GM18951 (cell line): ENCODE results near the gene MCU.

Experiments
- POLR2A ChIP-seq: IDR thresholded peaks from 4 replicates; pipeline ENCODE4 v1.6.1; 2011; ENCODE audit warnings: mild to moderate bottlenecking; ENCODE audit not compliant: insufficient read length, insufficient read depth; ENCODE audit errors: extremely low read depth
- in situ Hi-C: fragments of 300-500 bp; cut with MboI; formaldehyde crosslinking; loops from one replicate; pipeline ENCODE4 v1.12.0; 2022; ENCODE audit warnings: low sequenced_read_pairs, mixed read lengths, inconsistent platforms; ENCODE audit not compliant: unreplicated experiment

Gene MCU

DNA sequence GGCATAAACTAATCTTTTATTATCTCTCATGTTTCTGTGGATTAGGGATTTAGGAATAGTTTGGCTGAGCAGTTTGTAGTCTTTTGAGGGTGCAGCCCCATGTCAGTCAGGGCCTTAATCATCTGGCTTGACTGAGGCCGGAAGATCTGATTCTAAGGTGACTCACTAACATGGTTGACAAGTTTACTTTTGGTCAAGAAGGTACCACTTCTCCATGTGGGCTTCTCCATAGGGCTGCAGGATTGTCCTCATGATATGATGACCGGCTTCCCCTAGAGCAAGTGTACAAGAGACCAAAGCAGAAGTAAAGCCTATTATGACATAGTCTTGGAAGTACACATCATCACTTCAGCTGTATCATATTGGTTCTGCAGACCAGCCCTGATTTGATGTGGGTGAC lies 155.7 kb downstream of the MCU start:
- in situ Hi-C loops: no loop called here

DNA sequence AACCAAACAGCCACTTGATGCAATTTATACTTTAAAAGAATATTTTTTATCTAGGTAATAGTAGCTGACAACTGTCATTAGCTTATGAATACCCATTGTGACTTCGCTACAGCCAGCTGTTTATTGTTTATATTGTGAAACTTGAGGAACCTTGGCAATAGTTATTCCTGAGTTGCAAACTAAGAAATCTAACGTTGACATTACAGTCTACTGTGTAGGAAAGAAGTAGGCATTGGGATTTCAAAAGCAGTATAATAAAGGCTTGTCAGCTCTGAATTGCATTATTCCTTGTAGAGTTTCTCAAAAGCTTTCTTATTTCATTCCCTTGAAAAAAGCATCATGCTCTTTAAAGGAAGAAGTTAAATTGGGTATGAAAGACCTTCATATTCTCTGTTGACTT lies 158.9 kb downstream of the MCU start:
- no peak for TF ChIP-seq POLR2A
- in situ Hi-C loops: no loop called here

More for the DNA sequence above, 155.7 kb downstream of the MCU start:
- TF ChIP-seq POLR2A: no peak

DNA sequence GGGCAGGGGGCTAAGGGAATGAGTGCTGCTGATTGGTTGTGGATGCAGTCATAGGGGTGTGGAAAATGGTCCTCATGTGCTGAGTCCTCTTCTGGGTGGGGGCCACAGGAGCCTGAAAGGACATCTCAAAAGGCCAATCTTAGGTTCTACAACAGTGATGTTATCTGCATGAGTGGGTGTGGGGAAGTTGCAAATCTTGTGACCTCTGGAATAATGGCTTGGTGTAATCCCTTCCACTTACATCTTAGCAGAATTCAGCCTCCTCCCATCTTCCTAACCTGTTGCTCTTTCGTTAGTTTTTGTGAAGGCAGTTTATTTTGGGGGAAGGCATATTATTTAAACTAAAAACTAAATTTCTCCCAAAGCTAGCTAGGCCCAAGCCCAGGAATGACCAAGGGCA lies 159.6 kb downstream of the MCU start:
- TF ChIP-seq POLR2A: no peak
- in situ Hi-C loops: no loop called here

DNA sequence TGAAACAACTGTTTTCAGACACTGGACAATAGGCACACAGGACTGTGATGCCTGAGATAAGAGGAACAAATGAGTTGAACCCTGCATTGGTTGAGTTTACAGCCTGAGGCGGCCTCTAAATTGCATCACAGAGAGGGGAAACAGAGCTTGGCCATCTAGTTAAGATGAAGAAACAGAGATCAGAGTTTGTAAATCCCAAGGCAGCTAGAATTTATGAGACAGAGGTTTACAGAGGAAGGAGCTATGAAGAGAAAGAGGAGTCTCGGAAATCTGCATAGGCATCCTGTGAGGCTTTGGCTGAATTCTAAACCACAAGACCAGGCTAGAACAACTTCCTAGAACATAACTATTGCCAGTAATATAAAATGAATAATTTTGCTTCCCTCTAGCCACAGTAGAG lies 160.6 kb downstream of the MCU start:
- no peak for TF ChIP-seq POLR2A
- in situ Hi-C loops: no loop called here

DNA sequence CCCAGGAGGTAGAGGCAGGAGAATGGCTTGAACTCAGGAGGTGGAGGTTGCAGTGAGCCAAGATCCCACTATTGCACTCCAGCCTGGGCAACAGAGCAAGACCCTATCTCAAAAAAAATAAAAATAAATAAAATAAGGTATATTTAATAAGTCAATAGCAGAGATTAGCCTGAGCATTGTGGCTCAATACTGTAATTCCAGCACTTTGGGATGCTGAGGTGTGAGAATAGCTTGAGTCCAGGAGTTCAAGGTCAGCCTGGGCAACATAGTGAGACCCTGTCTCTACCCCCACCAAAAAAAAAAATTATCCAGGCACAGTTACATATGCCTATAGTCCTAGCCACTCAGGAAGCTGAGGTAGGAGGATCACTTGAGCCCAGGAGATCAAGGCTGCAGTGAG lies 163.2 kb downstream of the MCU start:
- in situ Hi-C loops: no loop called here
- TF ChIP-seq POLR2A: no peak

DNA sequence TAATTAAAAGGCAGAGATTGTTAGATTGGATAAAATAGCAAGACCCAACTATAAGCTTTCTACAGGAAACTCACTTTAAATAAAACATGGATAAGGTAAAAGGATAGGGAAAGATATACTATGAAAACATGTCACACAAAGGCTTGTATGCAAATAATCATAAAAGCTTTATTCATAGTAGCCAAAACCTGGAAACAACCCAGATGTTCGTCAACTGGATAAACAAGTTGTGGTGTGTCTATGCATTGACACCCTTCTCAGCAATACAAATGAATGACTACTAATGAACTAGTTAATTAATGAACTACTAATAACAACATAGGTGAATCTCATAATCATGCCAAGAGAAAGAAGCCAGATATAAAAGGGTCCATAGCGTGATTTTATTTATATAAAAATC lies 163.8 kb downstream of the MCU start:
- in situ Hi-C loops: no loop called here
- no peak for TF ChIP-seq POLR2A

DNA sequence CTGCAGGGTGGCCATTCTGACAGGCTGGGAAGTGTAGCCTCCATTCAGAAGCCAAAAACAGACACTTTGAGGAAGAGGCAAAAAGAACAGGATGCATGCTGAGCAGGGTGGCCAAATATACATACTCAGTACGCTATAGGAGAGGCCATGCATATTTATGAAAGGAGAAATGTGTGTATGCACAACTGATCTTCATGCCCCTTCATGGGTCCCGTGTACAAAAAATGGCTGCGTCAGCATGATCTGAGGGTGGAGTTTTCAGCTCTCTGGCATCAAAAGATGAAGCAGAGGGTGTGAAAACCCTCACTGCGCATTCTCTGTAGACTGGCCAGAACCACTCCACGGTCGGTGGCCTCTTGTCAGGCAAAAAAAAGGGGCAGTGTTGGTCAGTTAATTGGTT lies 166.1 kb downstream of the MCU start:
- no peak for TF ChIP-seq POLR2A
- in situ Hi-C loops: no loop called here

DNA sequence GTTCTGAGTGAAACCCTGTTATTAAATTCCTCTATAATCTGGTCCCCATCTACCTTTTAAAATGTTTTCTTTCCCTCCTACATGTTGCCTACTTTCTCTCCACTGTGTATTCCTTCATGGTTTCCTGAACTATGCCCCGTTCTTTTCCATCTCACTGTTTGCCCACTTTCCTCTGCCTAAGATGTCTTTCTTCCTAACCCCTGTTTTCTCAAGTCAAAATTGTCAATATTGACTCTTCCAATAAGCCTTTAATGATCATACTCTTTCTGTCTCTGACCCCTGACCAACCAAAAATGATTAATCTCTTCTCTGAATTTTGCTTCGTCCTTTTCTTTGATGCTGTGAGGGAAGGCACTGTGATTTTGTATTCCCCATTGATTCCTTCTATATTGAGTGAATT lies 171.0 kb downstream of the MCU start:
- TF ChIP-seq POLR2A: no peak
- in situ Hi-C loops: no loop called here

DNA sequence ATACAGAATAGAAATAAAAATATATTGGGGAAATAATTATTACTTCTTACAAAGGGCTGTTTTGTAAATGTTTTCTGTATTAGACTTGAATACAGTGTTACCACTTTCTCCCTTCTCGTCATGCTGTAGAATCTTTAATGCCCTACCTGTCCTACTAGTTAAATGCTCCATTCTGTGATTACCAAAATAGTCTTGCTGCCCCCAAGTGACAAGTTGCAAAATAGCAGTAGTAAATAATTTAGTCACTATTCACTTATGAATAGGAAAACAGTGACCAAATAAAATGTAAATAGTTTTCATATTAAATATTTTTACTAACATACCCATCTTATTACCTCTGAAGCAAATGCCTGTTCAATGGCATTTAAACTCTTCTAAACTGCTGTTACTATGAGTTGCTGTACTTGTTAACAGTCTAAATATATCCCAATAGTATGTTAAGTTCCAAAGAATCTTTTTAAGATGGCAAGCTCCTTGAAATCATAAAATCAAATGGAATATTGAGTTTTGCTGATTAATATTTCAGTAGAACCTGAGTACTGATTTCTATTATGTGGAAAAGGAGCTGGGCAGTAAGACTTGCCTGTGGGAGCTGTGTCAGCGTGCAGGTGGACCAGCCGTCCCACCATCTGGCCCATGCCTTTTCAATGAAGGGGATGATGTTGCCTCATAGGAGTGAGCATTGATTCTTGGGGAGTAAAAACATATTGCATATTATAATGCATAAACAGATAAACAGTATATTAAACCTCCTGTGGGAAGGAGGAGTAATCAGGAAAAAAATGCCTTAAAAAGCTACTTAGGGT lies 183.5 kb downstream of the MCU start:
- in situ Hi-C loops: loop anchor here (10.0 kb wide), 1 partner anchor 511 kb away; no protein-coding TSS in a partner anchor
- TF ChIP-seq POLR2A: no peak

DNA sequence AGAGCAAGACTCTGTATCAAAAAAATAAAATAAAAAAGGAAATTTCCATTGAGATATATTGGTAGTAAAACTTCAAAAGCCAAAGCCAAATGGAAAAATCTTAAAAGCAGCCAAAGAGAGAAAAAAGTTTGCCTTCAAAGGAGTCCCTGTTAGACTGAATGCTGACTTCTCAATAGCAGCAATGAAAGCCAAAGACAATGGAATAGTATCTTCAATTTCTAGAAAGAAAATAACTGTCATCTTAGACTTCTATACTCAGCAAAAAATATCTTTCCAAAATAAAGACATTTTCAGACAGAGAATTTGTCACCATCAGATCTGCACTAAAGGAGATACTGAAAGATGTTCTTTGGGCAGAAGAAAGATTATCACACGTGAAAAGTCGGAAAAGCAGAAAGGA lies 187.3 kb downstream of the MCU start:
- in situ Hi-C loops: loop anchor here (10.0 kb wide), 1 partner anchor 514 kb away; no protein-coding TSS in a partner anchor
- TF ChIP-seq POLR2A: no peak

DNA sequence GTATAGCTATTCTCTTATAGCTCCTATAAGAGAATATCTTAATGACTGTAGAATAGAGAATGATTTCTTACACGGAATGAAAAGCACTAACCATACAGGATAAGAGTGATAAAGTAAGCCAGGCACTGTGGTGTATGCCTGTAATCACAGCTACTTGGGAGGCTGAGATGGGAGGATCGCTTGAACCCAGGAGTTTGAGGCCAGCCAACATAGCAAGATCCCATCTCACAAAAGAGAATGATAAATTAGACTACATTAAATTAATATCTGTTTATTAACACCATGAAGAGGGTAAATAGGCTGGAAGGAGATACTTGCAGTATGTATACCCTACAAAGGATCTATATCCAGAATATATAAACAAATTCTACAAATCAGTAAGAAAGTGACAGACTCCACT lies 189.3 kb downstream of the MCU start:
- TF ChIP-seq POLR2A: no peak
- in situ Hi-C loops: no loop called here

DNA sequence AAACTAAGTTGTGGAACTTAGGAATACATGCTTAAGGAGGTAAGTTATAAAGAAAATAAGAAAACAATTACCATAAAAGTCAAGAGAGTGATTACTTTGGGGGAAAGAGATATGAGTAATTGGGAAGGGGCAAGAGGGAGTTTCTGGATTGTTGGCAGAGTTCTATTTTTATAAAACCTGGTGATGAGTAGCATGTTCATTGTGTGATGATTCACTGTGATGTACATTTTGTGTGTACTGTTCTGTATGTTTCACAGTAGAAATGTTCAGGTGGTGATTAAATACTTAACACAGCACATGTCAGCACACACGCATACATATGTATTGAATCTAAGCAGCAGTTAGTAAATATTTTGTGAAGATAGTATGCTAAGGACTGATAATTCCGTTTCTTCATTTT lies 191.9 kb downstream of the MCU start:
- in situ Hi-C loops: no loop called here
- TF ChIP-seq POLR2A: no peak

DNA sequence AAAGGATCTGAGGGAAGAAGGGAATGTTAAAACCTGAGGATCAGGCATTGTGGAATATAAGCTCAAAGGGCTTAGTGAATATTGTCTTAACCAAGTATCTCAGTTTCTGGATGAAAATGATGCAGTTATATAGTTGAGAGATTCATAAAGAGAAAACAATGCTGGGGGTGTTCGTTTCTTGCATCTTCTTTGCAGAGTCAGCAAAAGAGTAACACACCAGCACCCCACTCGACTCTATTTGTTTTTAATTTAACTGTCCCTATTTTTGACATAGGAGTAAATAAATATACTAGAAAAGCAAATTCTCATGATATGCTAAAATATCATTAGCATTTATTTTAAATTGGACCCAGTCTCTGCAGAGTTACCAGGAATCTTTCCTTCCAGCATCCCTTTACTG lies 194.0 kb downstream of the MCU start:
- in situ Hi-C loops: no loop called here
- no peak for TF ChIP-seq POLR2A

DNA sequence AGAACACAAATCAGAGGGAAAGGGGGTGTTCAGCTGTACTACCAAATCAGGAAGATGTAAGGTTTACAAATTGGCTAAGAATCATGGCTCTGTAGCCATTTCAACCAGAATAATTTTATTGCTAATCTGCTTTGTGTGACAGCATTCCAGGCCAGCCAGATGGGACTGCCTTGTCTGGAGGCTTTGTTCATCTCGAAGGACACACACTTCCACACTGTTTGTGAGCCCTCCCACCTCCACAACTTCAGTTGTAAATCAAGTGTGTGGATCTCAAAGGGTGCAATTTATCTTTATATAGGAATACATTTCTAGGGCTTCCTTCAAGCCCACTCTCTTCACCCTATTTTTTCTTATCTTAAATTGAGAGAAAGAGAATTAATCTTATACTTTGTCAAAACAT lies 194.7 kb downstream of the MCU start:
- TF ChIP-seq POLR2A: no peak
- in situ Hi-C loops: no loop called here
